ELF-1 (cell line): ENCODE data around the gene LRRC46.

ENCODE experiments used
- DNase-seq: peaks from one replicate; pipeline ENCODE4 v3.0.0-alpha.2; 2016; ENCODE audit warnings: low read depth, low spot score

The LRRC46 gene

GRCh38 chr17:47830396-47831002 is 971 bp upstream of the LRRC46 start:
- no peak for DNase-seq

GRCh38 chr17:47831934-47832327 is 461 bp downstream of the LRRC46 start:
- no peak for DNase-seq

- no peak for DNase-seq
These were observed 3.3 kb downstream of the LRRC46 start for GRCh38 chr17:47834756-47835155.

- DNase-seq = no peak
These were observed 5.1 kb downstream of the LRRC46 start for GRCh38 chr17:47836601-47837000.

GRCh38 chr17:47837401-47838039 is 6.0 kb downstream of the LRRC46 start:
- peak; percentile 42 for DNase-seq

- no peak for DNase-seq
These were observed 7.2 kb downstream of the LRRC46 start for GRCh38 chr17:47838636-47839035.

GRCh38 chr17:47839071-47839470 is 7.6 kb downstream of the LRRC46 start:
- DNase-seq = no peak

- DNase-seq = no peak
These were observed 8.7 kb downstream of the LRRC46 start for GRCh38 chr17:47840001-47840741.

GRCh38 chr17:47840742-47841487 is 9.4 kb downstream of the LRRC46 start, which contains the start of gene SCRN2:
TSS of gene SCRN2 (minus strand) at chr17:47841273. CDS start at chr17:47840843, 430 bp downstream.
- peak; percentile 99 for DNase-seq

- no peak for DNase-seq
These were observed 10.2 kb downstream of the LRRC46 start for GRCh38 chr17:47841488-47842291.

GRCh38 chr17:47843391-47843730 is 11.9 kb downstream of the LRRC46 start:
- DNase-seq = no peak

- no peak for DNase-seq
These were observed 12.8 kb downstream of the LRRC46 start for GRCh38 chr17:47844227-47844626.

- DNase-seq = no peak
These were observed 13.6 kb downstream of the LRRC46 start for GRCh38 chr17:47844814-47845715.

- no peak for DNase-seq
These were observed 14.2 kb downstream of the LRRC46 start for GRCh38 chr17:47845716-47846075.

- DNase-seq = peak; percentile 54
These were observed 15.4 kb downstream of the LRRC46 start for GRCh38 chr17:47846716-47847340.

GRCh38 chr17:47847341-47848197 is 16.1 kb downstream of the LRRC46 start:
- peak; percentile 83 for DNase-seq

- DNase-seq = no peak
These were observed 16.7 kb downstream of the LRRC46 start for GRCh38 chr17:47848198-47848513.

GRCh38 chr17:47850373-47850691 is 18.9 kb downstream of the LRRC46 start:
- no peak for DNase-seq
